Sigmoid colon (tissue), 7 donors: ENCODE data around the gene CDRT4. TPM values are rescaled to one million over a fixed set of nuclear protein-coding genes. Genes with fewer than 3 reads are reported as not detected.

Experiments used
- DNase-seq: peaks from one replicate; pipeline ENCODE4 v3.0.0-alpha.2; 2019
- H3K27ac ChIP-seq, 4 donors: fragments of 200-600 bp; sonication (generic); one replicate each; pipeline ENCODE4 v1.5.1; 2016 to 2019; ENCODE audit warnings: mild to moderate bottlenecking in 1 of 4
- H3K27me3 ChIP-seq, 3 donors: fragments of 200-600 bp; sonication (generic); one replicate each; pipeline ENCODE4 v1.5.1; 2019; ENCODE audit warnings: mild to moderate bottlenecking in 1 of 3
- H3K36me3 ChIP-seq, 4 donors: fragments of 200-600 bp; sonication (generic); one replicate each; pipeline ENCODE4 v1.5.1; 2016 to 2019
- H3K4me1 ChIP-seq, 4 donors: fragments of 200-600 bp; sonication (generic); one replicate each; pipeline ENCODE4 v1.5.1; 2017 to 2019
- H3K4me3 ChIP-seq, 4 donors: fragments of 200-600 bp; sonication (generic); one replicate each; pipeline ENCODE4 v1.5.1; 2017 to 2019; ENCODE audit warnings: mild to moderate bottlenecking in 2 of 4, moderate library complexity in 1 of 4
- H3K9me3 ChIP-seq, 4 donors: fragments of 200-600 bp in 3 of 4; sonication (generic) in 3 of 4; one replicate each; pipeline versions ENCODE4 v1.5.1 to v1.6.1; 2013 to 2019
- EP300 ChIP-seq, 4 donors: sonication (generic); formaldehyde crosslinking; IDR thresholded peaks; one replicate each; pipeline ENCODE4 v1.6.1; 2017; ENCODE audit warnings: antibody characterized with exemption in 4 of 4
- POLR2A ChIP-seq, 2 donors: fragments of 450-650 bp; IDR thresholded peaks; one replicate each; pipeline ENCODE4 v1.6.1; 2016; ENCODE audit warnings: antibody characterized with exemption in 2 of 2, mild to moderate bottlenecking in 2 of 2, moderate library complexity in 2 of 2
- POLR2AphosphoS5 ChIP-seq, 4 donors: sonication (generic); formaldehyde crosslinking; IDR thresholded peaks; one replicate each; pipeline ENCODE4 v1.6.1; 2017; ENCODE audit warnings: antibody characterized with exemption in 4 of 4
- WGBS, 2 donors: extraction: QIAGEN DNeasy Blood & Tissue Kit; methylation state at CpG; one replicate each; pipeline ENCODE4 v1.1.7; 2013; 5-methylcytosine and 5-hydroxymethylcytosine counted together
- intact Hi-C: fragments of 100-400 bp; cut with DNase I; formaldehyde crosslinking; loops from one replicate; pipeline ENCODE4 v1.15.1; 2023
- polyA plus RNA-seq, 3 donors: library from polyadenylated mRNA; stranded (reverse); fragments of 200-250 nt; gene quantifications; one replicate each; pipeline ENCODE4 v1.2.3, GENCODE V29; 2013
- total RNA-seq, 4 donors: library from RNA; depleted of rRNA; stranded (reverse); fragments of >200 nt; gene quantifications; one replicate each; pipeline ENCODE4 v1.1.0, GENCODE V29; 2016
- TF ChIP-seq, protein P1 (sequence below), 4 experiments: fragments of 450-650 bp in 3 of 4; fragments of 200-600 bp in 1 of 4; IDR thresholded peaks; one replicate each; pipeline ENCODE4 v1.5.1; 2016 to 2019; ENCODE audit warnings: antibody characterized with exemption in 4 of 4, mild to moderate bottlenecking in 3 of 4, moderate library complexity in 2 of 4
- donor health status: healthy with polysubstance abuse.
- donor health status: Bipolar disorder and iron deficiency.
- donor health status: healthy.

Gene CDRT4
- total and polyA plus RNA-seq, 7 donors = 1.8 to 6.6 (median 3.6) TPM; not detected in 1

DNA sequence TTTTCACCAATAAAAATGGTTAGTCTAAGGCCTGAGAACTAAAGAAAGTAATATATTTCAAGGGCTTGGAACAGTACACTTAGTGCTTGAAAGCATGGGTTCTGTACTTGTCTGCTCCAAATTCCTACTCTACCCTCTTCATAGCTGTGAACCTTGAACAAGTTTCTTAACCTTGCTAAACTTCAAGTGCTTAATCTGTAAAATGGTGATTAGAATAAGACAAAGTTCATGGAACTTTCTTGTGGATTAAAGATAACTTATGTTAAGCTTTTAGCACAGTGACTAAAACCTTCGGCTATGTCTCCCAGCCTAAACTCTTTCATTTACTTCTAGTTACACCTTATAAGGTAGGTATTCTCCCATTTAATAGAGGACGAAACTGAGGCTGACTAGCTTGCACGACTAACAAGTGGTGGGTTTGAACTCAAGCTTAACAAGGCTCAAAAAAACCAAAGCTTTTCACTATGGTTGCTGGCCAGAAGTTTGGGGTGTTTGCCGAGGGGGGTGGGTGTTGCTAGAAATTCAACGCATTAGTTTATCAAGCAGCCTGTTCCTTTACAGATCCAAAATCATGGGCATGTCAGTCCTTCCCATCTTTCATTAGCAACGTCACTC, 28.8 kb downstream of the CDRT4 start:
- WGBS, 2 donors = 90 to 91% methylated on average over 6 of the region's 6 CpGs
- Histone ChIP-seq H3K4me3 (no peak overlapping the region), H3K36me3 (no peaks in the 10 kb centered on the region), H3K27ac (peak overlapping the region in 1 of 4 donors; percentile 38), H3K4me1 (peaks cover 0 to 34% (median 28%) of the 10 kb centered on the region in 4 donors), H3K27me3 (no peaks in the 10 kb centered on the region), H3K9me3 (no peaks in the 10 kb centered on the region)
- intact Hi-C loops = no loop called here
- DNase-seq = no peak
- TF ChIP-seq POLR2A (IDR thresholded peaks at IDR 0.05) (no peak), POLR2AphosphoS5 (IDR thresholded peaks at IDR 0.05) (no peak), EP300 (IDR thresholded peaks at IDR 0.05) (no peak)
- TF ChIP-seq, protein P1, sequence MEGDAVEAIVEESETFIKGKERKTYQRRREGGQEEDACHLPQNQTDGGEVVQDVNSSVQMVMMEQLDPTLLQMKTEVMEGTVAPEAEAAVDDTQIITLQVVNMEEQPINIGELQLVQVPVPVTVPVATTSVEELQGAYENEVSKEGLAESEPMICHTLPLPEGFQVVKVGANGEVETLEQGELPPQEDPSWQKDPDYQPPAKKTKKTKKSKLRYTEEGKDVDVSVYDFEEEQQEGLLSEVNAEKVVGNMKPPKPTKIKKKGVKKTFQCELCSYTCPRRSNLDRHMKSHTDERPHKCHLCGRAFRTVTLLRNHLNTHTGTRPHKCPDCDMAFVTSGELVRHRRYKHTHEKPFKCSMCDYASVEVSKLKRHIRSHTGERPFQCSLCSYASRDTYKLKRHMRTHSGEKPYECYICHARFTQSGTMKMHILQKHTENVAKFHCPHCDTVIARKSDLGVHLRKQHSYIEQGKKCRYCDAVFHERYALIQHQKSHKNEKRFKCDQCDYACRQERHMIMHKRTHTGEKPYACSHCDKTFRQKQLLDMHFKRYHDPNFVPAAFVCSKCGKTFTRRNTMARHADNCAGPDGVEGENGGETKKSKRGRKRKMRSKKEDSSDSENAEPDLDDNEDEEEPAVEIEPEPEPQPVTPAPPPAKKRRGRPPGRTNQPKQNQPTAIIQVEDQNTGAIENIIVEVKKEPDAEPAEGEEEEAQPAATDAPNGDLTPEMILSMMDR (IDR thresholded peaks at IDR 0.05) = no peak

DNA sequence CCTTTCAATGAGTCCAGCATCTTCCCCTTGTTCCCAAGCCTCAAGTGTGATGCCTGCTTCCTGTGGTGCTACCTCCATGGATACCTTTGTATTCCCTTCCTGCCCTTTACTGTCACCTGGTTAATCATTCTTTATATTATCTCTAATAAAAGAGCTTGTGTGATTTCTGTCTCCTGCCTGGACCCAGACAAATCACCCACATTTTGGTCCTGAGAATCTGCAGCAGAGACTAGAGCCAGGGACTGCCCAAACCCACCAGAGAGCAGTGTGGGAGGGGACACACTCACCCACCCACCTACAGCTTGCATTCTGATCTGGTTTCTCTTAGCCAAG, 30.2 kb downstream of the CDRT4 start:
- no peaks in the 10 kb centered on the region for H3K9me3 ChIP-seq
- intact Hi-C loops = loop anchor here (2.0 kb wide), 1 partner anchor 18 kb away; no protein-coding TSS in a partner anchor
- peaks cover 0 to 45% (median 38%) of the 10 kb centered on the region in 4 donors for H3K4me1 ChIP-seq
- no peak for DNase-seq
- H3K36me3 ChIP-seq = no peaks in the 10 kb centered on the region
- peak overlapping the region in 3 of 4 donors; percentile 30 to 83 (median 66) for H3K27ac ChIP-seq
- H3K27me3 ChIP-seq = no peaks in the 10 kb centered on the region
- no peak for TF ChIP-seq EP300 (IDR thresholded peaks at IDR 0.05)
- TF ChIP-seq, protein P1 (IDR thresholded peaks at IDR 0.05) = no peak
- no peak for TF ChIP-seq POLR2A (IDR thresholded peaks at IDR 0.05)
- TF ChIP-seq POLR2AphosphoS5 (IDR thresholded peaks at IDR 0.05) = no peak
- H3K4me3 ChIP-seq = no peak overlapping the region

DNA sequence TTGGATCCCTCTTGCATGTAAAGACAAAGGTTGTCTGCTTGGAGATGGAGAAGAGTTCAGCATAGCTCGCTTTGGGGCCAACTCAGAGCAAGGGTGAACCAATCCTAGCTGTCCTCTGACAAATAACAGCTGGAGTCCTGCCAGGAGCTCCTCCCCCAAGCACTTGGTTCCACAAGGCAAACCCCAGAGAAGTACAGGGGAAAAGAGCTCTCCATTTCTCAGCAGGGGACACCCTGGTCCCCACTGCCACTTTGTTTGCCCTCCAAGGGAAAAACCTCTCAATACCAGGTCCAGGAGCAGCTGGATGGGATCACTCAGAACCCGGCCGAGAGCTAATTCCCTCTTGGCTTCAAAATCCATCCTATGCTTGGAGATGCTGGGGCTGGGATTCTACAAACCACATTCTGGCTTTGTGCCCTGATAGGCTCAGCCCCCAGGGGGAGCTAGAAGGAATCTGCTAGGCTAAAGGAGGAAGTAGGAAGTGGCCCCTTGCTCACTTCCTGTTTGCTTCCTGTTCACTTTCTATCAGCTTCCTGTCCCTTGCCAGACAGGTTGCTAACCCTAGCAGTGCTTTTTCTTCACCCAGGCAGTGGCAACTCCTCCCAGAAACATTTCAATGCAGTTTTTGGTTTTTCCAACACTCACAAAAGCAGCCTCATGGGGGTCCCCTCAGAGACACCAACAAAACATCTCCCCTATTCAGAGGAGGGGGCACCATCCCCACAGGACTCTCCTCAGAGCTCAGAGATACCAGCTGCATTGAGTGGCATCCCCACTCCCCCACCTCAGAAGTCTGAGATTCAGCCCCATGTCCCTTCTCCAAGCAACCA, 30.7 kb downstream of the CDRT4 start:
- intact Hi-C loops = loop anchor here (2.0 kb wide), 1 partner anchor 18 kb away; no protein-coding TSS in a partner anchor
- peak; percentile 91 for DNase-seq
- TF ChIP-seq POLR2AphosphoS5 (IDR thresholded peaks at IDR 0.05) (peak in 1 of 4 donors; percentile 21), POLR2A (IDR thresholded peaks at IDR 0.05) (no peak), EP300 (IDR thresholded peaks at IDR 0.05) (no peak)
- TF ChIP-seq, protein P1 (IDR thresholded peaks at IDR 0.05) = no peak
- no peaks in the 10 kb centered on the region for H3K27me3 ChIP-seq
- H3K4me3 ChIP-seq = no peak overlapping the region
- H3K27ac ChIP-seq = peak overlapping the region; percentile 30 to 83 (median 52)
- H3K4me1 ChIP-seq = peaks cover 0 to 50% (median 43%) of the 10 kb centered on the region in 4 donors
- 51 to 70% methylated on average over 3 of the region's 3 CpGs for WGBS, 2 donors
- H3K36me3 ChIP-seq = no peaks in the 10 kb centered on the region
- no peaks in the 10 kb centered on the region for H3K9me3 ChIP-seq

DNA sequence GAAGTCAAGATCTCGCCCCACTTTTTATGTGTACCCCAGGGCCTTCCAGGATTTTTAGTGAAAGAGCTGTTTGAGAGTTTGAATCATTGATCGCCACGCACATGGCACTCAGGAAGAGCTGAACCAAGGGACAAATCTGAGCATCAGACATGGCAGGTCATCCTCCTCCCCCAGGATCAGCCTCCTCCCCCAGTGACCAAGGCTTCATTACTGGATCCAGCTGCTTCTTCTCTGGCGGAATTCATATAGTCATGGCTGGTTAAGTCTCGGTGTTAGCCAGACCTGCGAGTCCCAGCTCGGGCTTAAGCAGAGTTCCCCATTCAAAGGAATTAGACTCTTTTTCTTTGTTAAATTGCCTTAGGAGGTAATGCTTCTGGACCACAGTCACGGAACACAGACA, 32.5 kb downstream of the CDRT4 start:
- TF ChIP-seq, protein P1 (IDR thresholded peaks at IDR 0.05) = no peak
- TF ChIP-seq EP300 (IDR thresholded peaks at IDR 0.05) (no peak), POLR2AphosphoS5 (IDR thresholded peaks at IDR 0.05) (no peak), POLR2A (IDR thresholded peaks at IDR 0.05) (no peak)
- Histone ChIP-seq H3K27ac (peak overlapping the region; percentile 69 to 88 (median 80)), H3K4me1 (peaks cover 0 to 62% (median 54%) of the 10 kb centered on the region in 4 donors), H3K4me3 (no peak overlapping the region), H3K9me3 (no peaks in the 10 kb centered on the region), H3K27me3 (no peaks in the 10 kb centered on the region), H3K36me3 (no peaks in the 10 kb centered on the region)
- WGBS, 2 donors = 95 to 98% methylated on average over 8 of the region's 8 CpGs
- intact Hi-C loops = loop anchor here (1.0 kb wide), 1 partner anchor 127 kb away; no protein-coding TSS in a partner anchor
- no peak for DNase-seq
